GM18519 (cell line): Measurements from ENCODE around the gene CHDH.

Experiments
- ATAC-seq: cut with Tn5 transposase; IDR thresholded peaks from one replicate; pipeline ENCODE4 v1.9.1; 2021; ENCODE audit warnings: mild to moderate bottlenecking, moderate library complexity; ENCODE audit not compliant: unreplicated experiment, low FRiP score

Gene CHDH

DNA sequence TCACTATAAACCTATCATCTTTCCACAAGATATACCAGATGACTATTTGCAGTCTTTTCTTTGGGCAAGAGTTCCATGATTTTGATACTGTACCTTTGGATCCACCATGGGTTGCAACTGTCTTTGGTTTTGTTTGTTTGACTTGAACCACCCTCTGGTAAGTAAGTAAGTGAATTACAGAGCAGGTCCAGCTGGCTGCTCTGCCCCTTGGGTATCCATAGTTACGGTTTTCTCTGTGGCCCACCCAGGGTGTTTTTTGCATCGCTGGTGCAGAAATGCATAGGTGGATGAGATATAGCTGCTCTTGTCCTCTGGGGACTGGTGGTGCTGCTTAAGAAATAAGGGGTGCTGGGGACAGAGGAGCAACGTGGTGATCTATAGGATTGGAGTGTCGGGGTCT is 33.8 kb downstream of the CHDH start:
- ATAC-seq, result no peak

DNA sequence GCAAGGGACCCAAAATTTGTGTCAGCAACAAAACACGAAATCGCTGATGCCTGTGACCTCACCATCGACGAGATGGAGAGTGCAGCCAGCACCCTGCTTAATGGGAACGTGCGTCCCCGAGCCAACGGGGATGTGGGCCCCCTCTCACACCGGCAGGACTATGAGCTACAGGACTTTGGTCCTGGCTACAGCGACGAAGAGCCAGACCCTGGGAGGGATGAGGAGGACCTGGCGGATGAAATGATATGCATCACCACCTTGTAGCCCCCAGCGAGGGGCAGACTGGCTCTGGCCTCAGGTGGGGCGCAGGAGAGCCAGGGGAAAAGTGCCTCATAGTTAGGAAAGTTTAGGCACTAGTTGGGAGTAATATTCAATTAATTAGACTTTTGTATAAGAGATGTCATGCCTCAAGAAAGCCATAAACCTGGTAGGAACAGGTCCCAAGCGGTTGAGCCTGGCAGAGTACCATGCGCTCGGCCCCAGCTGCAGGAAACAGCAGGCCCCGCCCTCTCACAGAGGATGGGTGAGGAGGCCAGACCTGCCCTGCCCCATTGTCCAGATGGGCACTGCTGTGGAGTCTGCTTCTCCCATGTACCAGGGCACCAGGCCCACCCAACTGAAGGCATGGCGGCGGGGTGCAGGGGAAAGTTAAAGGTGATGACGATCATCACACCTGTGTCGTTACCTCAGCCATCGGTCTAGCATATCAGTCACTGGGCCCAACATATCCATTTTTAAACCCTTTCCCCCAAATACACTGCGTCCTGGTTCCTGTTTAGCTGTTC is 34.9 kb downstream of the CHDH start:
- no peak for ATAC-seq

DNA sequence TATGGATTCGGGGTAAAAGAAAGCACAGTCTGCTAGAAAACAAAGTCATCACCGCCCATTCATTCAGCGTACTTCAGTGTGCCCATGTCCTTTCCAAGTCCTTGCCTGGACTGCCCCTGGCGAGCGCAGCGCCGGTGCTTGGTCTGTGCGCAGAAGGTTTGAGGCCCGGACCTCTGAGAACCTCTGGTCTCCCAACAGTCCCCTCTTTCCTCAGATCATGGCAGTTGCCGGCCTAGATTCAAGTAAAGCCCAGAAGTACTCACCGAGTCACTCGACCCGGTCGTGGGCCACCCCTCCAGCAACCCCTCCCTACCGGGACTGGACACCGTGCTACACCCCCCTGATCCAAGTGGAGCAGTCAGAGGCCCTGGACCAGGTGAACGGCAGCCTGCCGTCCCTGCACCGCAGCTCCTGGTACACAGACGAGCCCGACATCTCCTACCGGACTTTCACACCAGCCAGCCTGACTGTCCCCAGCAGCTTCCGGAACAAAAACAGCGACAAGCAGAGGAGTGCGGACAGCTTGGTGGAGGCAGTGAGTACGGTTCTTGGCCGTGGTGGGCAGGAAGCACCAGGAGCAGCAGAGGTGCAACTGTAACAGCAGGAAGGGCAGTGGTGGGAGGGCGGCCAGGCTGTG is 36.3 kb downstream of the CHDH start:
- no peak for ATAC-seq

DNA sequence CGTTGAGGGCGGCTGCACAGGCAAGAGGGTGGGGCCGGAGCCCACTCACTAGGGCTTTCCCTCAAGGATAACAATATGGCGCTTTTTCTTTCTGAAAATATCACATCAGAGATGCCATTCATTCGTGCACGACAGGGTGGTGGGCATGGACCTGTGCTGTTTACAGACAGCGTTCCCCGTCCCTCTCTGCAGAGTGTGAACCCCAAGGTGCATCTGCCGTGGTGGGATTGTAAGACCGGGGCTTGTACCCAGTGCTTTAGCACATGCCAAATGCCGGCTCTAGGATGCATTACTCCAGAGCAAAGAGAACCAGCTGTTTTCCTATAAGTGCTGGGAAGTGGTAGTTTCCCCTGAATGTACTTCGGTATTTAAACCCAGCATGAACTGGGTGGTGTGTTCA is 37.0 kb downstream of the CHDH start:
- no peak for ATAC-seq

DNA sequence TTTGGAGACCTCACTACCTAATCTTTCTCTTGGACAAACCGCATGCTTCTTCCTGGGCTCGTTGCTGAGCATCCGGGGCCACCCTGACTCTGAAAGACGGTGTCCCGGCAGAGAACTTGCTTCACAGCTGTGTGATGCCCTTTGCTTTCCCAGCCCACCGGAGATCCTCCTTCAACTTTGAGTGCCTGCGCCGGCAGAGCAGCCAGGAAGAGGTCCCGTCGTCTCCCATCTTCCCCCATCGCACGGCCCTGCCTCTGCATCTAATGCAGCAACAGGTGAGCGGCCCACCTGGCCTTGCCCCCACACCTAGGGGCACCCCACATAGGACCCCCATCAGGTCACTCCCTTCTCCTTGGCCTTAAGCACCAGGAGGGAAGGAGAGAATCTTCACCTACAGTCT is 37.7 kb downstream of the CHDH start:
- ATAC-seq, result no peak

DNA sequence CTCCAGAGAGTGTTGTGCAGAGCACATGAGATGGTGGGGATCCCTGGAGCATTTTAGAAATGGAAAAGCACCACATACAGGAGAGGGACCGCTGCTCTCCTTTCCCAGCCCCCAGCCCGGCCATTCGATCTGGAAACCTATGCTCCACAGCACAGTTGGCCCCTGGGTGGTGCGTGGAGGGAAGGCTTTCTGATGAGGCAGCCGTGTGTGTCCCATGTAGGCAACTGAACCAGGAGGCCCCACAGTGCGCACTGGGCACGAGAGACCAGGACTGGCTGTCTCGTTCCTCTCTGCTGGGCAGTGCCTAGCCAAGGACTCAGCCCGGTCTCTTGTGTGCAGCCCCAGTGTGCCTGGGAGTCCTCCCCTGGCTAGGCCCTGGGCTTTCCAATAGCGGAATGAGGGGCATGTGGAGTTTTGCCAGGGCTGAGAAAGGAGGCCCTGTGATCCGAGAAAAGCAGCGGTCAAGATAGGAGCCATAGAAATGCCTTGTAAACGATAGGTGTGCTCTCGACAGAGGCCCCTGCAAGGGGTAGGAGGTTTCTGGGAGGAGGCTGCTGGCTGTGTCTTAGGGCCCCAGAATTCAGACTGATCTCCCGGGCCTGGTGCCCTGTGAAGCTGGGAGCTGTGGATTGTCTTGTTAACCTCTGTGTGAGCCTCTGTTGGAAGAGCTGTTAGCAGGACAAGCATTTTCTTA is 39.0 kb downstream of the CHDH start:
- no peak for ATAC-seq

DNA sequence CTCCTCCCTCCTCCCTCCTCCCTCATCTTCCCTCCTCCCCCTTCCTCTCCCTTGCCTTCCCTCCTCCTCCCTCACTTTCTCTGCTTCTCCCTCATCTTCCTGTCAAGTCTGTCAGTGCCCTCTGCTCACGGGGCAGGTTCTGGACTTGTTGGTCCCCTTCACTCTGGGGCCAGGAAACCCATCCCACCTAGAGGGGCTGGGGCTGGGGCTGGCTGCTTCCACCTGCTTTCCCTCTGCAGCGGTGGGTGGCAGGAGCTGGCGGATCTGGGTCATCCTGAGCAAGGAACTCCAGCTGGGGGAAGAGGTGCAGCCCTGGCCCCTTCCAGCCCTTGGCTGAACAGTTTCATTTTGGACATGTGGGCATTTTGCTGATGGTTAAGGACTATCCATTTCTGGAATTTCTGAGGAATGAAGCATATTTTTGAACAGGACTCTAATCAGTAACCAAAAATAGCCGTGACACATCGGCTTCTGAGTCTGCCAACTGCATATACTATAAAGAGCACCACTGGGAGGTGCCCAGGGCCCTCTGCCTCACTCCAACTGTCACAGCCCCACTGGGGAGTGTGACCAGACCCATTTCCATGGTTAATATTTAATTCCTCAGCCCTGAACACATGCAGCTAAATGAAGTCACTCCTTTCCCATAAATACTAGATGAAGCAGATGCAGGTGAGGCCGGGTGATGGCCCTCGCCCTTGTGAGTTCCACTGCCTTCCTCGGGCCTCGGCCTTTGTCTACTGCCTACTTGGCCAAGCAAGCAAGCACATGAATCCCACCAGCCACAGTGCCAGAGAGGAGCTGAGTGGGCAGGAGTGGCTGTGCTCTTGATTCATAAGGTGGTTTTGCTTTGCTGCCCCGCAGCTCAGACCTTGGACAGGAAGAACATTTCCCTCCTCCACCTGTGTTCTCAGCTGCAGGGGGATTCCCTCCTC is 39.8 kb downstream of the CHDH start:
- ATAC-seq, result no peak

DNA sequence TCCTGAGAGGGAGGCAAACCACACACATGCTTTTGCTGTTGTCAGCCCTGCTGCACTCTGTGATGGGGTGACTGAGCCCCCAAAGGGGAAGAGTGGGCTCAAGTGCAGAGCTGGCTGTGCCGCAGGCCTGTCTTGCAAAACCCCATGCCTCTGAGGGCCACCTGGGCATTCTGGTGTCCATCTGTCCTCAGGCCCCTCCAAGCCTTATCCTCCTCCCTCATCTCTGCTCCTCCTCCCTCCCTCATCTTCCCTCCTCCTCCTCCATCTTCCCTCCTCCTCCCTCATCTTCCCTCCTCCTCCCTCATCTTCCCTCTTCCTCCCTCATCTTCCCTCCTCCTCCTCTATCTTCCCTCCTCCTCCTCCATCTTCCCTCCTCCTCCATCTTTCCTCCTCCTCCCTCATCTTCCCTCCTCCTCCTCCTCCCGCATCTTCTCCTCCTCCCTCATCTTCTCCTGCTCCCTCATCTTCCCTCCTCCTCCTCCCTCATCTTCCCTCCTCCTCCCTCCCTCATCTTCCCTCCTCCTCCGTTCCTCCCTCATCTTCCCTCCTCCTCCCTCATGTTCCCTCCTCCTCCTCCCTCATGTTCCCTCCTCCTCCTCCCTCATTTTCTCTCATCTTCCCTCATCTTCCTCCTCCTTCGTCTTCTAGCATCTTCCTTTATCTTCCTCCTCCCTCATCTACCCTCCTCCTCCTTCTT is 40.6 kb downstream of the CHDH start:
- ATAC-seq, result no peak

DNA sequence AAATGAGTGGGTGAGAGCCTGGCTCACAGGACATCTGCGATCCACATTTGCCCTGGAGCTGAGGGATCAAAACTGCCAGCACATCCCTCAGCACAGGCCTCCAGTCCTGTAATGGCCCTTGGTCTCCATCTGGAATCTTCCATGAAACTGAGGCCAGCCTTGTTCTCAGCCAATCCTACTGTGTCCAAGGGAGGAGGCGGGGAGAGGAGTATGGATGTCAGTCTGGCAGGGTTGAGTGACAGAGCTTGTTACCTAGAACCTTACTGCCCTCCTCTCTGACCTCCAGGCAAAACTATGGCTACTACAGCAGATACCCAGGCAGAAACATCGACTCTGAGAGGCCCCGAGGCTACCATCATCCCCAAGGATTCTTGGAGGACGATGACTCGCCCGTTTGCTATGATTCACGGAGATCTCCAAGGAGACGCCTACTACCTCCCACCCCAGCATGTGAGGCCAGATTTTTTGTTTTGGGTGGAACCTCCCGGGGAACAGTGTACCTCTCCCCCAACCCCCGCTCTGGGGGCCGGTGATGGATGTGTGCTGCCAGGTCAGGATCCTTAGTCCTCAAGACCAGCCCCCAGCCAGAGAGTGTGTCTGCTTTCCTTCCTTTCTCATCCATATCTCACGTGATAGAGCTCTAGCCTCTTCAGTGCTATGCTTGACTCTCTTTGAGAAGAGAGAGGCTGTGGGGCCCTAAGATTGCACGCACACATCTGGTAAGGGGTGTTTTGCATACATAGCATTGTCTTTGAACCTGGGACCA is 41.3 kb downstream of the CHDH start:
- peak; percentile 70 for ATAC-seq

DNA sequence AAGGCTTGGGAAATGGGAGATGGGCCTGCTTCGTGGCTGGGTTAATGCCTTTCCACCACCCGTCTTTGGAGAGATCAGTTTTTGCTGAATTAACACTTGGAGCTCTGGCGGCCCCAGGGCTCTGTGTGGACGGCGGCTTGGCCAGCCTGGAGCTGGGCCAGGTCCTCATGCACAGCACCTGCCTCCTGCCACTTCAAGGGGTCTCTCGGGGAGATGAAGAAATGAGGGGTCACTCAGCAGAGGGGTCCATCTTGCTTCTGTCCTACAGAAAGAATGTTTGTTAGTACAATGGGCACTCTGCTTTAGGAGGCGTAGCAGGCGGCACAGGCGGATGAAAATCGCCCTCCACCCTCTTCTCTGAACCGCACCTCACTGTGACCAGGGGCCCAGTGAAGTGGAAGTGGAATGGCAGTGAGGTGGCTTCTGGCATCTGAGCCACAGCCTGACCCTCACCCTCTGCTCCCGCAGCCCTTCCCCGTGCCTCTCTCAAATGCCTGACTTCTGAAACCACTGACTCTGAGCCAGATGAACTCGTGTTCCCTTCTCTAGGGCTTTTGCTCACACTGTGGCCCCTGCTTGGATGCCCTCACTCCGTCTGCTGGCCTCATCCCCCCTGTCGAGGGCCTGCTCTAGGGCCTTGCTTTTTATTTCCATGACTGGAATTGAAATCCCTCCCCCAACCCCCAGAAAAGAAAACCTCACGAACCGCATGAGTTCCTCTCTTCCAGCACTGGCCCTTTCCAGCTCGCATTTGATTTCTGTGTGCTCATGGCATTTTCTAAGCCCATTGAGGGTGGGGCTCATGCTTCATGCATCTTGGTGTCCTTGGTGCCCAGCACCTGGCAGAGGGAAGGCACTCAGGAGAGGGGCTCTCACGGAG is 42.2 kb downstream of the CHDH start:
- ATAC-seq, result no peak

DNA sequence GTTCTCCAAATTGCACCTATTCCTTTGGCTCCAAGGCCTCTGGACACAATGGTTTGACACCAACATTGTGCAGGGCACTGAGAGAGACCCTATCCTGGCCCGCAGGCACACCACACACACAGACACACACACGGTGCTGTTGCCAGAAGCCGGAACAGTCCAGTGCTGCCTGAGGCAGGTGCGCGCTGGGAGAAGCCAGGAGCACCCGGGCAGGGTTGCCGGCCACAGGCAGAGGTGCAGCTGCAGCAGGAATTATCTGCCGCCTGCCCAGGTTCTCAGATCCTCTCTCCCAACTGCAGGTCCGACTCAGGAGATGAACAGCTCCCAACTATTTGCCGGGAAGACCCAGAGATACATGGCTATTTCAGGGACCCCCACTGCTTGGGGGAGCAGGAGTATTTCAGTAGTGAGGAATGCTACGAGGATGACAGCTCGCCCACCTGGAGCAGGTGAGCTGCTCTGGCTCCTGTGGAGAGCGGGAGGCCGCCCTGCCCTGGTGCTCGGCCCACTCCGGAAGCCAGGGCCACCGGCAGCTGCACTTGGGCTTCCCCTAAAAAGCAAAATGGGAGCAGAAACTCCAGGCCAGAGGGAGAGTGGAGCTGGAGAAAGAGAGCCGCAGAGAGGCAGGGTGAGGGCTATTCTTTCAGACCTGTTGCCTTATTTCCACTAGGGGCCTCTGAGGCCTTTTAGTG is 42.9 kb downstream of the CHDH start:
- ATAC-seq, result no peak

DNA sequence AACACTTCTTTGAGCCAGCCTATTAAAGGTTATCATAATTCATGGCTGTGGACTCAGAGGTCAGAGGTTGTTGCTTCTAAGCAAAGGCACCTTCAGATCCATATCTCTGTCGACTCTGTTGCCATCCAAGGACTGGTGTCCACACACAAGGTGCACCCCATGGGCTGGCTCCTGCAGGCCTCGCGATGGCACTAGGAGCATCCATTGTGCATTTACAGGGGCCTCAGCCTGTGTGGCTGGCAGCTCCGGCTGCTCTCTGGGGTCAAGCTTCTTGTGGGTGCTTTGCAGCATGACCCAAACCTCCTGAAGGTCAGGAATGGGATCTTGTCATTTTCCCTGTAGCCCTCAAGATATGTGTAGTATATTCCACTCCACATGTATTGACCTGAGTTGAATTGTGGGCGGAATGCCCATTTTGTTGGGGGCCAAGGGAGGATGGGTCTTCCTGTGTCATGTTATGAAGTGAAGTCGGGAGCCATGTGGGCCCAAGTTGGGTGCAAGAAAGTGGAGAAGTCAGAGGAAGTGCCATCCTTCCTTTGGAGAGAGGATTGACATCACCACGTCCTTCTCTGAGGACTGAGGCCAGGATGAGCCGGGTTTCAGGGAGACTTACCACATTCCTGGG is 43.9 kb downstream of the CHDH start:
- ATAC-seq, result no peak

DNA sequence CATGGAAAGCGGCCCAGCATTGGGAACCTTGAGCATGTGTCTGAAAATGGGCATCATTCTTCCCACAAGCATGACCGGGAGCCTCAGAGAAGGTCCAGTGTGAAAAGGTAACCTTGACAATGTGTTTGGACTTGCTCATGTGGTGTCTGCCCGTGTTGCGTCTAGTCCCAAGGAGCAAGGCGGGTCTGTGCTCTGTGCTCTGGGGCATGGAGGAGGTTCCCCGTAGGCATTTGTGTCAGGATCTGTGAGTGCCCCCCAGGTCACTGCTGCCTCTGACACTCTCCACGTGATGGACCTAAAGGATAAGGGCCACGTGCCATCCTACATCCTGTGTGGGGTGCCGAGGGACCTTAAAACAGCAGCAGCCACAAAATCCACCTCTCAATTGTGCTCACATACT is 44.9 kb downstream of the CHDH start:
- ATAC-seq, result no peak

DNA sequence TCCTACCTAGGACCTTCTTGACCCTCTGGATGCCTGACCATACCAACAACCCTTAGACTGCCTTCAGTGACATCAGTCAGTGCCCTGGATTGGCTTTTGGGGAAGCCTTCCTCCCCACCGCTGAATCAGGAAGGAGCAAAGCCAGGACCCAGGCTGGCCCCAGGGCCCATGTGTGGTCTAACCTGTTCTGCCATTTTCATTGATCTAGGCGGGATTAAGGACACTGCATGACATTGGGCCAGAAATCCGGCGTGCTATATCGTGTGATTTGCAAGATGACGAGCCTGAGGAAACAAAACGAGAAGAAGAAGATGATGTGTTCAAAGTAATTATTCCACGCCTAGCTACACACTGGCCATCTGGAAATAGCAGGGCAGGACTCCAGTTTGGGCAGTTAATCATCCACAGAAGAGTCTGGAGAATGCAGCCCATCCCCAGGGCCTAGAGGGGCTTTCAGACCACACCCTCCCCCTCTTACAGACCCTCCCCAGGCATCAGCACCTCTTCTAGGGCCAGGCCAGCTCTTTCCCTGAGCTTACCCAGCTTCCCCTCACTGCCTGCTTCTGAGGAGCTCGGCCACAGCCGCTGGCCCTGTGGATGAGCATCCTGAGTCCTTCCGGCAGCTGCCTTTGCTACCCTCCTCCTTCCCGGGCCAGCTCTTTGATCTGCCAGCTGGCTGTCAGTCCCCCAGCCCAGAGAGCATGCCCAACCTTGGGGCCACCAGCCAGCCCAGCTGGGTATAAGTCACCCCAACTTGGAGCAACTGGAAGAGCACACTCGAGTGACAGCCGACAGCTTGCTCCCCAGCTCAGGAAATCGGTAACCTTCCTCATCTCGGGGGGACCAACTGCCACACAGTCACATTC is 45.9 kb downstream of the CHDH start:
- no peak for ATAC-seq

DNA sequence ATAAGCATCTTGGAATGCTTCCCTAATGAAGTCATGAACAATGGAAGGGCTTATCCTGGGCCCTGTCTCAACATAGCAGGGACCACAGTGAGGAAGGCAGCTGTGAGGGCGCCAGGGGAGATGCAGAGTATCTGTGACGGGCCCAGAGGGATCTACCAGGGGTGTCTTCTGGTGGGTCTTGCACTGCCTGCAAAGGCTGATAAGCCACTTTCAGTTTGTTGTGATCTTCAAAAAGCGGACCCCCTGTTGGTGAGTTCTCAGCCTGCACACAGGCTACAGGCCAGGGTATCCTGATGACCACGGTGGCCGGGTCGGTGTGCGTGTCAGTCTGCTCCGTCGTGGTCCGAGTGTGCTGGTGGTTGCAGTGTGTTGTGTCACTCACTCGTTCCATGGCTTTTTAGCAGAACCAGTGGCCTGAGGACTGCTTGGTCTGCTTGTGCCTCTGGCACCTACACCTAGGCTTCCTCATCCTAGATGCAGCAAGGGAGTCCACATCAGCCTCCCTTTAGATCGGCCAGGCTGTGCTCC is 46.8 kb downstream of the CHDH start:
- no peak for ATAC-seq

DNA sequence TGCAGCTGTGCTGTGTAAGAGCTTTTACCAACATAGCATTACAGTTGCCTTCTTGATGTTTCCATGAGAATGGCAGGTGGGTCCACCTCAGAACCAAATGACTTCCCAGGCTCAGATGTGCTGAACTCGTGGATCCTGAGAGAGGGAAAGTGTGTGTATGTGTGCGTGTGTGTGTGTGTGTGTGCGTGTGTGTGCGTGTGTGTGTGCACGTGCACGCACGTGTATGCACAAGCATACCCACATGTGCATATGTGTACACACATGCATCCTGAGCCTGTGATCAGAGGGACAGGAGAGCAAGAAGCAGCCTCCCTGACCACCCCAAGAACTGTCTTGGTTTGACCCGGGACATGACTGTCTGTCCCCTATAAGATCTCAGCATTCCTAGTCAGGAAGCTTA is 48.1 kb downstream of the CHDH start:
- no peak for ATAC-seq
